Activated B cell treated with CpG ODN at 0.5 μM for 24 hours (primary cell): Measurements from ENCODE around the gene REM1. TPM values are rescaled to one million over a fixed set of nuclear protein-coding genes. Genes with fewer than 3 reads are reported as not detected.

Experiments
- ATAC-seq: fragments of 200-7000 bp; cut with Tn5 transposase; one replicate; pipeline ENCODE4 v1.10.0; 2021; ENCODE audit warnings: low read depth, mild to moderate bottlenecking, moderate library complexity
- CTCF ChIA-PET: fragments of 350-600 bp; sonication (Branson Sonifier 250); formaldehyde crosslinking; loops from one replicate; lab custom pipeline; 2021; ENCODE audit warnings: antibody characterized with exemption; lab: Charles Lee
- POLR2A ChIA-PET: fragments of 350-600 bp; sonication (Branson Sonifier 250); formaldehyde crosslinking; loops from one replicate; lab custom pipeline; 2021; ENCODE audit warnings: antibody characterized with exemption; lab: Charles Lee
- DNase-seq: peaks from one replicate; pipeline ENCODE4 v3.0.0; 2022
- H3K27ac Mint-ChIP-seq: one replicate; pipeline ENCODE4 v1.8.0; 2020; ENCODE audit warnings: mixed read lengths
- H3K27me3 Mint-ChIP-seq: one replicate; pipeline ENCODE4 v1.8.0; 2021; ENCODE audit warnings: mixed read lengths
- H3K36me3 Mint-ChIP-seq: one replicate; pipeline ENCODE4 v1.8.0; 2021; ENCODE audit warnings: low read depth, mixed read lengths
- H3K4me1 Mint-ChIP-seq: one replicate; pipeline ENCODE4 v1.8.0; 2021; ENCODE audit warnings: mixed read lengths
- H3K4me3 Mint-ChIP-seq: one replicate; pipeline ENCODE4 v1.8.0; 2020; ENCODE audit warnings: mild to moderate bottlenecking, mixed read lengths
- H3K9me3 Mint-ChIP-seq: one replicate; pipeline ENCODE4 v1.8.0; 2020; ENCODE audit warnings: mixed read lengths
- CTCF ChIP-seq: fragments of 200-600 bp; IDR thresholded peaks from one replicate; pipeline ENCODE4 v1.8.0; 2022; ENCODE audit warnings: antibody characterized with exemption, mild to moderate bottlenecking
- intact Hi-C: fragments of 100-400 bp; cut with micrococcal nuclease; formaldehyde crosslinking; loops from one replicate; pipeline ENCODE4 v1.15.1; 2024
- total RNA-seq: library from RNA; stranded (reverse); gene quantifications from 2 replicates; pipeline ENCODE4 v1.2.3, GENCODE V29; 2022

REM1 gene
- total RNA-seq, 1 donor from 2014 or later: not detected

- Mint-ChIP-seq H3K9me3 (peaks cover 3% of the 10 kb centered on the region), H3K36me3 (no peaks in the 10 kb centered on the region), H3K4me1 (peaks cover 22% of the 10 kb centered on the region), H3K4me3 (no peak overlapping the region), H3K27me3 (peaks cover 34% of the 10 kb centered on the region), H3K27ac (no peak overlapping the region)
- ATAC-seq (no peak), DNase-seq (no peak)
- no peak for TF ChIP-seq CTCF
- intact Hi-C loops: no loop called here
- CTCF ChIA-PET: no interaction called here
- POLR2A ChIA-PET: no interaction called here
Measured at GRCh38 chr20:31472395-31473330, 2.4 kb upstream of the REM1 start.

GRCh38 chr20:31473331-31474096 lies 1.6 kb upstream of the REM1 start:
- Mint-ChIP-seq H3K27me3 (peaks cover 36% of the 10 kb centered on the region), H3K4me1 (peaks cover 22% of the 10 kb centered on the region), H3K36me3 (no peaks in the 10 kb centered on the region), H3K27ac (no peak overlapping the region), H3K4me3 (no peak overlapping the region), H3K9me3 (peaks cover 3% of the 10 kb centered on the region)
- DNase-seq (no peak), ATAC-seq (no peak)
- intact Hi-C loops: no loop called here
- POLR2A ChIA-PET: no interaction called here
- CTCF ChIA-PET: no interaction called here
- TF ChIP-seq CTCF: no peak

GRCh38 chr20:31474097-31474436 lies 1.0 kb upstream of the REM1 start:
- H3K36me3 Mint-ChIP-seq: no peaks in the 10 kb centered on the region
- intact Hi-C loops: no loop called here
- no peak overlapping the region for H3K27ac Mint-ChIP-seq
- peaks cover 22% of the 10 kb centered on the region for H3K4me1 Mint-ChIP-seq
- ChIA-PET CTCF (no interaction called here), POLR2A (no interaction called here)
- H3K9me3 Mint-ChIP-seq: peaks cover 3% of the 10 kb centered on the region
- peaks cover 37% of the 10 kb centered on the region for H3K27me3 Mint-ChIP-seq
- DNase-seq (no peak), ATAC-seq (peak; percentile 21)
- TF ChIP-seq CTCF: no peak
- H3K4me3 Mint-ChIP-seq: no peak overlapping the region

GRCh38 chr20:31475472-31476293 lies 595 bp downstream of the REM1 start:
- peaks cover 3% of the 10 kb centered on the region for H3K9me3 Mint-ChIP-seq
- no peak overlapping the region for H3K27ac Mint-ChIP-seq
- ATAC-seq (no peak), DNase-seq (no peak)
- H3K27me3 Mint-ChIP-seq: peaks cover 40% of the 10 kb centered on the region
- intact Hi-C loops: no loop called here
- no peaks in the 10 kb centered on the region for H3K36me3 Mint-ChIP-seq
- POLR2A ChIA-PET: no interaction called here
- no peak for TF ChIP-seq CTCF
- CTCF ChIA-PET: no interaction called here
- H3K4me3 Mint-ChIP-seq: peak overlapping the region; percentile 41
- H3K4me1 Mint-ChIP-seq: peaks cover 22% of the 10 kb centered on the region

- H3K4me1 Mint-ChIP-seq: peaks cover 22% of the 10 kb centered on the region
- intact Hi-C loops: no loop called here
- peaks cover 3% of the 10 kb centered on the region for H3K9me3 Mint-ChIP-seq
- ChIA-PET CTCF (no interaction called here), POLR2A (no interaction called here)
- no peak for DNase-seq
- no peaks in the 10 kb centered on the region for H3K36me3 Mint-ChIP-seq
- TF ChIP-seq CTCF: no peak
- no peak overlapping the region for H3K4me3 Mint-ChIP-seq
- peaks cover 40% of the 10 kb centered on the region for H3K27me3 Mint-ChIP-seq
- no peak for ATAC-seq
- no peak overlapping the region for H3K27ac Mint-ChIP-seq
Measured at GRCh38 chr20:31476294-31476585, 1.2 kb downstream of the REM1 start.
